ENCODE results near the gene SLC50A1.

GRCh38 chr1:155166051-155166470 is 30.4 kb downstream of the SLC50A1 start:
- no peak for TF ChIP-seq CTCF (tag by site-specific recombination; IDR thresholded peaks at IDR 0.05)
- TF ChIP-seq ZNF24 (tag by site-specific recombination; IDR thresholded peaks at IDR 0.05), result no peak
- TF ChIP-seq ZNF580 (tag by site-specific recombination; IDR thresholded peaks at IDR 0.05), result no peak
- no peak for TF ChIP-seq YY1 (tag by site-specific recombination; IDR thresholded peaks at IDR 0.05)
- TF ChIP-seq ZFP3 (tag by site-specific recombination; IDR thresholded peaks at IDR 0.05; ENCODE audit: low read depth), result no peak

Measured in HEK293 (cell line).